SK-N-SH (cell line): ENCODE results near the gene SIDT2. TPM values are rescaled to one million over a fixed set of nuclear protein-coding genes. Genes with fewer than 3 reads are reported as not detected.

Source experiments
- CTCF ChIA-PET: fragments of 300-600, 350-600 bp; formaldehyde crosslinking; extraction: SDS; loops from one replicate; lab custom pipeline; 2021; lab: Yijun Ruan, JAX
- POLR2A ChIA-PET: fragments of 350-600 bp; sonication (Branson Sonifier 250); formaldehyde crosslinking; extraction: SDS; loops from one replicate; lab custom pipeline; 2020; ENCODE audit warnings: antibody characterized with exemption, inconsistent platforms; lab: Yijun Ruan, JAX
- DNase-seq: peaks from one replicate; pipeline ENCODE4 v3.0.0; 2012
- H2AFZ ChIP-seq: fragments of 200-600 bp; sonication (generic); 2 replicates; pipeline ENCODE4 v1.8.1; 2016; ENCODE audit warnings: antibody characterized with exemption, mild to moderate bottlenecking, low read depth
- H3F3A ChIP-seq: fragments of 200-600 bp; sonication (generic); replicated peaks from 2 replicates; pipeline ENCODE3; 2016; ENCODE audit warnings: antibody characterized with exemption, mild to moderate bottlenecking; ENCODE audit not compliant: insufficient read depth
- H3K27ac ChIP-seq, 2 experiments: fragments of 200-500 bp in 1 of 2; fragments of 200-600 bp in 1 of 2; sonication (Bioruptor generic) in 1 of 2; sonication (generic), shearing (Covaris generic) in 1 of 2; 2 replicates each; pipeline versions ENCODE4 v1.5.1 to v1.6.1; 2014 to 2016; ENCODE audit warnings: low read depth in 2 of 2, inconsistent platforms in 1 of 2, low read length in 1 of 2, mild to moderate bottlenecking in 1 of 2, mixed read lengths in 1 of 2
- H3K27me3 ChIP-seq: fragments of 200-600 bp; sonication (generic), shearing (Covaris generic); 2 replicates; pipeline ENCODE4 v1.6.1; 2016; ENCODE audit warnings: mixed run types; ENCODE audit not compliant: insufficient read depth
- H3K36me3 ChIP-seq, 2 experiments: fragments of 200-500 bp in 1 of 2; fragments of 200-600 bp in 1 of 2; sonication (Bioruptor generic) in 1 of 2; sonication (generic) in 1 of 2; replicated peaks in 1 of 2; 2 replicates each; pipeline versions ENCODE3 to v1.5.1; 2014 to 2016; ENCODE audit warnings: low read length in 1 of 2, mild to moderate bottlenecking in 1 of 2; ENCODE audit not compliant: insufficient read depth in 2 of 2, control insufficient read depth in 1 of 2
- H3K4me1 ChIP-seq, 2 experiments: fragments of 200-500 bp in 1 of 2; fragments of 200-600 bp in 1 of 2; sonication (Bioruptor generic) in 1 of 2; sonication (generic), shearing (Covaris generic) in 1 of 2; 2 replicates each; pipeline versions ENCODE4 v1.5.1 to v1.6.1; 2014 to 2016; ENCODE audit warnings: low read depth in 1 of 2, low read length in 1 of 2, mixed run types in 1 of 2; ENCODE audit not compliant: insufficient read depth in 2 of 2, control insufficient read depth in 1 of 2
- H3K4me2 ChIP-seq: fragments of 200-600 bp; sonication (generic), shearing (Covaris generic); 2 replicates; pipeline ENCODE4 v1.6.1; 2017; ENCODE audit warnings: mixed run types
- H3K4me3 ChIP-seq, 2 experiments: fragments of 200-500 bp in 1 of 2; fragments of 200-600 bp in 1 of 2; sonication (Bioruptor generic) in 1 of 2; sonication (generic), shearing (Covaris generic) in 1 of 2; 2 replicates each; pipeline versions ENCODE4 v1.5.1 to v1.8.1; 2014 to 2016; ENCODE audit warnings: low read depth in 2 of 2, inconsistent platforms in 1 of 2, low read length in 1 of 2, mild to moderate bottlenecking in 1 of 2, mixed read lengths in 1 of 2, moderate library complexity in 1 of 2
- H3K79me2 ChIP-seq: fragments of 200-600 bp; sonication (generic); 2 replicates; pipeline ENCODE4 v1.8.1; 2017; ENCODE audit warnings: mild to moderate bottlenecking; ENCODE audit not compliant: insufficient read depth
- H3K9ac ChIP-seq: fragments of 200-600 bp; sonication (generic); 2 replicates; pipeline ENCODE4 v1.6.1; 2017; ENCODE audit warnings: mixed run types
- H3K9me2 ChIP-seq: fragments of 200-600 bp; sonication (generic); 2 replicates; pipeline ENCODE4 v1.6.1; 2017; ENCODE audit warnings: mixed run types
- H3K9me3 ChIP-seq: fragments of 200-600 bp; sonication (generic); 2 replicates; pipeline ENCODE4 v1.6.1; 2017; ENCODE audit warnings: mixed run types, mild to moderate bottlenecking, moderate library complexity
- H4K20me1 ChIP-seq: fragments of 200-600 bp; sonication (generic); 2 replicates; pipeline ENCODE4 v1.6.1; 2017; ENCODE audit warnings: mild to moderate bottlenecking, mixed run types; ENCODE audit not compliant: insufficient read depth
- CHD2 ChIP-seq: fragments of 150-350 bp; IDR thresholded peaks from 2 replicates; pipeline ENCODE4 v1.6.1; 2018; ENCODE audit warnings: low read length; ENCODE audit not compliant: partially characterized antibody
- CTCF ChIP-seq: fragments of 200-600 bp; sonication (generic); IDR thresholded peaks from 2 replicates; pipeline ENCODE4 v1.6.1; 2017; ENCODE audit warnings: antibody characterized with exemption, mild to moderate bottlenecking, moderate library complexity
- ELF1 ChIP-seq: IDR thresholded peaks from 2 replicates; pipeline ENCODE4 v1.4.0; 2012
- EP300 ChIP-seq, 2 experiments: IDR thresholded peaks; 2 replicates each; pipeline versions ENCODE4 v1.4.0 to v1.6.1; 2012; ENCODE audit warnings: borderline replicate concordance in 1 of 2, low read depth in 1 of 2, low read length in 1 of 2
- FOXJ3 ChIP-seq: sonication (generic); formaldehyde crosslinking; IDR thresholded peaks from 2 replicates; pipeline ENCODE4 v1.5.1; 2020; ENCODE audit warnings: mild to moderate bottlenecking, missing genetic modification reagents
- FOXM1 ChIP-seq: IDR thresholded peaks from 2 replicates; pipeline ENCODE4 v1.4.0; 2012; ENCODE audit warnings: low read depth, mild to moderate bottlenecking
- JUND ChIP-seq: IDR thresholded peaks from 2 replicates; pipeline ENCODE4 v1.4.0; 2012
- MEF2A ChIP-seq: IDR thresholded peaks from 2 replicates; pipeline ENCODE4 v1.4.0; 2012; ENCODE audit warnings: low read depth, borderline replicate concordance
- NFIC ChIP-seq: IDR thresholded peaks from 2 replicates; pipeline ENCODE4 v1.4.0; 2012; ENCODE audit warnings: borderline replicate concordance
- NRF1 ChIP-seq: IDR thresholded peaks from 2 replicates; pipeline ENCODE4 v1.6.1; 2012; ENCODE audit warnings: low read depth, mild to moderate bottlenecking, low read length
- POLR2AphosphoS5 ChIP-seq: IDR thresholded peaks from 2 replicates; pipeline ENCODE4 v1.6.1; 2012; ENCODE audit warnings: low read depth, low read length
- RAD21 ChIP-seq: IDR thresholded peaks from 2 replicates; pipeline ENCODE4 v1.6.1; 2012; ENCODE audit warnings: mild to moderate bottlenecking, low read length
- RCOR1 ChIP-seq: fragments of 150-350 bp; IDR thresholded peaks from 2 replicates; pipeline ENCODE4 v1.6.1; 2017; ENCODE audit warnings: antibody characterized with exemption, low read length
- RXRA ChIP-seq: IDR thresholded peaks from 2 replicates; pipeline ENCODE4 v1.4.0; 2012; ENCODE audit warnings: low read depth, mild to moderate bottlenecking, borderline replicate concordance
- TAF1 ChIP-seq: IDR thresholded peaks from 2 replicates; pipeline ENCODE4 v1.6.1; 2012; ENCODE audit warnings: low read depth, mild to moderate bottlenecking, low read length, moderate library complexity, borderline replicate concordance
- USF1 ChIP-seq: IDR thresholded peaks from 2 replicates; pipeline ENCODE4 v1.4.0; 2012; ENCODE audit warnings: low read depth, borderline replicate concordance
- YY1 ChIP-seq: IDR thresholded peaks from 2 replicates; pipeline ENCODE4 v1.4.0; 2012; ENCODE audit warnings: low read depth, mild to moderate bottlenecking
- WGBS: methylation state at CpG from one replicate; pipeline ENCODE4 v1.1.6; 2017; ENCODE audit warnings: low lambda C conversion rate; 5-methylcytosine and 5-hydroxymethylcytosine counted together
- polyA plus RNA-seq, 3 experiments: library from polyadenylated mRNA; depleted of rRNA; stranded (reverse); fragments of >200 nt; gene quantifications; 2 replicates each; pipeline ENCODE4 v1.2.3, GENCODE V29; 2012

Gene SIDT2
- polyA plus RNA-seq, 1 of the 3 experiments (the other 2 are of a cell fraction) = 17.5 TPM

DNA sequence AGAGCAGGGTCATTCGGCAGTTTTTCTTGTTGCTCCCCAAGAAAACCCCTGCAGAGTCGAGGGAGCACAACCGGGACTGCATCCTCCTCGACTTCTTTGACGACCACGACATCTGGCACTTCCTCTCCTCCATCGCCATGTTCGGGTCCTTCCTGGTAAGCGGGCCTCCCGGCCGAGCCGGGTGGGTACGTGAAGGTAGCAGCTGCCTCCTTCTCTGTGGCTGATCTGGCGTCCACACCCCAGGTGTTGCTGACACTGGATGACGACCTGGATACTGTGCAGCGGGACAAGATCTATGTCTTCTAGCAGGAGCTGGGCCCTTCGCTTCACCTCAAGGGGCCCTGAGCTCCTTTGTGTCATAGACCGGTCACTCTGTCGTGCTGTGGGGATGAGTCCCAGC, 17.2 kb downstream of the SIDT2 start:
- WGBS = 97% methylated on average over 15 of the region's 19 CpGs
- Histone ChIP-seq H4K20me1 (no peaks in the 10 kb centered on the region), H3K4me2 (no peak overlapping the region), H3K79me2 (peaks cover 34% of the 10 kb centered on the region), H3K9me2 (no peaks in the 10 kb centered on the region), H3K4me1 (peaks cover 6 to 9% of the 10 kb centered on the region in 2 experiments; a peak in 3 of 4 replicates), H3K9me3 (no peaks in the 10 kb centered on the region), H3F3A (peaks cover 4% of the 10 kb centered on the region), H3K9ac (no peak overlapping the region), H3K4me3 (no peak overlapping the region), H2AFZ (no peak overlapping the region), H3K27ac (no peak overlapping the region), H3K27me3 (no peaks in the 10 kb centered on the region), H3K36me3 (peaks cover 0 to 8% of the 10 kb centered on the region in 2 experiments)
- ChIA-PET POLR2A (no interaction called here), CTCF (no interaction called here)
- DNase-seq = no peak
- TF ChIP-seq NFIC (no peak), MEF2A (no peak), RAD21 (no peak), RCOR1 (no peak), FOXJ3 (CRISPR knock-in tag) (no peak), POLR2AphosphoS5 (no peak), TAF1 (no peak), YY1 (no peak)

- TF ChIP-seq ELF1 = no peak
- TF ChIP-seq FOXM1 = no peak
- TF ChIP-seq CTCF = no peak
- TF ChIP-seq RXRA = no peak
- TF ChIP-seq EP300 (IDR thresholded peaks at IDR 0.05; ENCODE audit: borderline replicate concordance in 1 of 2, low read depth in 1 of 2, low read length in 1 of 2) = no peak
- no peak for TF ChIP-seq USF1
- TF ChIP-seq NRF1 = no peak
- no peak for TF ChIP-seq JUND
- no peak for TF ChIP-seq CHD2
- TF ChIP-seq, all 33 proteins: peak for 0
- no peak overlapping the region for H3K27ac ChIP-seq
- no peak overlapping the region for H3K4me2 ChIP-seq
- peaks cover 0 to 8% of the 10 kb centered on the region in 2 experiments for H3K36me3 ChIP-seq
- no peak overlapping the region for H3K9ac ChIP-seq
- H3K9me3 ChIP-seq = no peaks in the 10 kb centered on the region
- no peaks in the 10 kb centered on the region for H3K27me3 ChIP-seq
- 93% methylated on average over 6 of the region's 7 CpGs for WGBS
- H3K9me2 ChIP-seq = no peaks in the 10 kb centered on the region
- peaks cover 3% of the 10 kb centered on the region; the same call in 1 of the 2 replicates for H4K20me1 ChIP-seq
- H3F3A ChIP-seq = peaks cover 8% of the 10 kb centered on the region
- H3K4me3 ChIP-seq = no peak overlapping the region
- peaks cover 9 to 10% of the 10 kb centered on the region in 2 experiments; a peak in 3 of 4 replicates for H3K4me1 ChIP-seq
- ChIA-PET POLR2A (interaction anchor here (0.6 to 1.1 kb wide), 3 partner anchors 16 to 25 kb away, joined by 3 to 4 read pairs (median 3); partner anchors contain the start of gene SIDT2), CTCF (interaction anchor here (0.7 to 2.0 kb wide), 3 partner anchors 15 to 74 kb away, joined by 3 to 6 read pairs (median 4); no protein-coding TSS in a partner anchor)
- no peak for DNase-seq
- no peak overlapping the region for H2AFZ ChIP-seq
- H3K79me2 ChIP-seq = peaks cover 47% of the 10 kb centered on the region
Observed at GRCh38 chr11:117197006-117197405, 18.5 kb downstream of the SIDT2 start.
